Measurements from ENCODE around the gene EPB41L4A.
"Not testable (repeated sequence)": the region's sequence is repeated elsewhere in the genome, so short reads cannot be mapped to it uniquely, and the experiment has no call there.

The EPB41L4A gene

GRCh38 chr5:112419164-112419985 is at the start of gene EPB41L4A:
Gene EPB41L4A (minus strand): TSS chr5:112419277. CDS start chr5:112419039, 238 bp downstream.
- no peak for DNase-seq

- no peak for DNase-seq
Observed at GRCh38 chr5:112467485-112467884, 48.4 kb upstream of the EPB41L4A start.

GRCh38 chr5:112466261-112466660 is 47.2 kb upstream of the EPB41L4A start:
- not testable (repeated sequence) for DNase-seq

- not testable (repeated sequence) for DNase-seq
Observed at GRCh38 chr5:112447187-112447760, 28.2 kb upstream of the EPB41L4A start.

GRCh38 chr5:112445626-112446350 is 26.7 kb upstream of the EPB41L4A start:
- DNase-seq = no peak

GRCh38 chr5:112443932-112444331 is 24.9 kb upstream of the EPB41L4A start:
- DNase-seq = not testable (repeated sequence)

- DNase-seq = no peak
Observed at GRCh38 chr5:112440031-112440430, 21.0 kb upstream of the EPB41L4A start.

- DNase-seq = no peak
Observed at GRCh38 chr5:112436144-112436543, 17.1 kb upstream of the EPB41L4A start.

GRCh38 chr5:112434641-112435040 is 15.6 kb upstream of the EPB41L4A start:
- no peak for DNase-seq

GRCh38 chr5:112426202-112426601 is 7.1 kb upstream of the EPB41L4A start:
- not testable (repeated sequence) for DNase-seq

- DNase-seq = no peak
Observed at GRCh38 chr5:112419986-112420864, 1.1 kb upstream of the EPB41L4A start.

GRCh38 chr5:112418659-112419163 is 366 bp downstream of the EPB41L4A start:
- DNase-seq = no peak

GRCh38 chr5:112417931-112418658 is 982 bp downstream of the EPB41L4A start:
- DNase-seq = peak in 2 of 4 experiments; percentile 9 to 11

GRCh38 chr5:112415552-112415951 is 3.5 kb downstream of the EPB41L4A start:
- DNase-seq = no peak

- DNase-seq = no peak
Observed at GRCh38 chr5:112413611-112414010, 5.5 kb downstream of the EPB41L4A start.

- DNase-seq = no peak
Observed at GRCh38 chr5:112412346-112412745, 6.7 kb downstream of the EPB41L4A start.

GRCh38 chr5:112411903-112412302 is 7.2 kb downstream of the EPB41L4A start:
- no peak for DNase-seq

- DNase-seq = no peak
Observed at GRCh38 chr5:112407666-112408065, 11.4 kb downstream of the EPB41L4A start.

GRCh38 chr5:112407240-112407639 is 11.8 kb downstream of the EPB41L4A start:
- no peak for DNase-seq

- DNase-seq = no peak
Observed at GRCh38 chr5:112403069-112403468, 16.0 kb downstream of the EPB41L4A start.

- no peak for DNase-seq
Observed at GRCh38 chr5:112401924-112402323, 17.2 kb downstream of the EPB41L4A start.

GRCh38 chr5:112397690-112398089 is 21.4 kb downstream of the EPB41L4A start:
- no peak for DNase-seq
